Measurements from ENCODE around the gene PDZD2. TPM values are rescaled to one million over a fixed set of nuclear protein-coding genes. Genes with fewer than 3 reads are reported as not detected.

The PDZD2 gene
- total and polyA plus RNA-seq, 8 donors = 16.2 to 49.8 (median 20.4) TPM

DNA sequence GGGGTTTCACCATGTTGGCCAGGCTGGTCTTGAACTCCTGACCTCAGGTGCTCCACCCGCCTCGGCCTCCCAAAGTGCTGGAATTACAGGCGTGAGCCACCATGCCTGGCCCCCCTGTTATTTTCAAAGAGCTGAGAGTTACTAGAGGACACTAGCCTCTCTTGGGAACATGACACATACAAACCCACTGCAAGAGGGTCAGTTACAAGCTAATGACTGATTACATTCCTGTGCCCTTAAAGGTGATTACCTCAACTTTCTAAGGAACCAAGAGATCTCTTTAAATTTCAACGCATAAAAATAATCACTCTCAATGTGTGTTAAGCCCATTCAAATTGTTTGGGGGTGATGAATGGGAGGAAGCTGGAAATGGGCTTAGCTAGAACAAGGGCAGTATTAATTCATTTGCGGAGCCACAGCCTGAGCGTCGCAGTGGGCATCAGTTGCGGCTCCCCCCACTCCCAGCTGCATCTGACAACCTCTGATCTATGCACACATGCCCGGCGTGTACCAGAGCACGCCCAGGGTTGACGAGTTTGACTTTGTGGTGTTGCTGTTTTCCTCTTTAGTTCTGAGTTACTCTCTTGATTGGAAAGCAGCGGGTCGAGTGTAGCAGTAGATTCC lies 388.3 kb downstream of the PDZD2 start:
- DNase-seq (no peak), ATAC-seq (no peak)
- Histone ChIP-seq H3K27ac (peak overlapping the region in 1 of 2 donors; percentile 67), H3K4me1 (peaks cover 5 to 49% of the 10 kb centered on the region in 2 donors), H3K4me3 (no peak overlapping the region), H3K27me3 (no peaks in the 10 kb centered on the region), H3K9me3 (no peaks in the 10 kb centered on the region), H3K36me3 (no peaks in the 10 kb centered on the region)
- TF ChIP-seq CTCF (IDR thresholded peaks at IDR 0.05) = no peak
- intact Hi-C loops (cut with DNase I) = no loop called here

GRCh38 chr5:32027717-32028458 lies 389.0 kb downstream of the PDZD2 start:
- peak overlapping the region; percentile 42 to 67 for H3K27ac ChIP-seq
- ATAC-seq (peak; percentile 93), DNase-seq (peak in 3 of 4 donors; percentile 53 to 93 (median 86))
- no peak for TF ChIP-seq CTCF (IDR thresholded peaks at IDR 0.05)
- intact Hi-C loops (cut with DNase I) = no loop called here
- H3K27me3 ChIP-seq = no peaks in the 10 kb centered on the region
- no peak overlapping the region for H3K4me3 ChIP-seq
- peaks cover 5 to 51% of the 10 kb centered on the region in 2 donors for H3K4me1 ChIP-seq
- H3K36me3 ChIP-seq = no peaks in the 10 kb centered on the region
- H3K9me3 ChIP-seq = no peaks in the 10 kb centered on the region

GRCh38 chr5:32029261-32029660 lies 390.3 kb downstream of the PDZD2 start:
- intact Hi-C loops (cut with DNase I) = no loop called here
- H3K4me3 ChIP-seq = no peak overlapping the region
- no peak for TF ChIP-seq CTCF (IDR thresholded peaks at IDR 0.05)
- no peak overlapping the region for H3K27ac ChIP-seq
- DNase-seq (no peak), ATAC-seq (no peak)
- no peaks in the 10 kb centered on the region for H3K36me3 ChIP-seq
- H3K27me3 ChIP-seq = no peaks in the 10 kb centered on the region
- H3K9me3 ChIP-seq = no peaks in the 10 kb centered on the region
- peaks cover 5 to 53% of the 10 kb centered on the region in 2 donors for H3K4me1 ChIP-seq

DNA sequence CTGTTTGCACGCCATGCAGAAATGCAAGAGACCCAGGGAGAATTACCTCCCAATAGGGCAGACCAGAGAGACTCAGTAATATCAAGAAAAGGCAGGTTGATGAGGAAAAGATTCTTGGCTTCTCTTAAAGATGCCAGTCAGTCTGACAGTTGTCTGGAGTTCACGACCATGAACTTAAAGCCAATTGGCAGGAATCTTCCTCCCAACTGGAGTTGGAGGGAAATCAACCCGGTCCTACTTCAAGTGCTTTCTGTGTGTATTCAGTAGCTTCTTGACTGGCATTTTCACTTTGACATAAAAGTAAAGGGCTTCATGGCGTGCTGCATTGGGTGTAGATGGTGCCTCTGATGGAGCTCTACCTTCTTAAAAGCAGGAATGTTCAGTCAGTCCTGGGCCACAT lies 390.9 kb downstream of the PDZD2 start:
- intact Hi-C loops (cut with DNase I) = no loop called here
- Histone ChIP-seq H3K27ac (no peak overlapping the region), H3K9me3 (no peaks in the 10 kb centered on the region), H3K4me1 (peaks cover 5 to 53% of the 10 kb centered on the region in 2 donors), H3K27me3 (no peaks in the 10 kb centered on the region), H3K36me3 (no peaks in the 10 kb centered on the region), H3K4me3 (no peak overlapping the region)
- no peak for TF ChIP-seq CTCF (IDR thresholded peaks at IDR 0.05)
- ATAC-seq = no peak
- no peak for DNase-seq

- TF ChIP-seq CTCF (IDR thresholded peaks at IDR 0.05) = no peak
- Histone ChIP-seq H3K27me3 (no peaks in the 10 kb centered on the region), H3K36me3 (no peaks in the 10 kb centered on the region), H3K9me3 (no peaks in the 10 kb centered on the region), H3K4me1 (peaks cover 5 to 53% of the 10 kb centered on the region in 2 donors), H3K27ac (no peak overlapping the region), H3K4me3 (no peak overlapping the region)
- intact Hi-C loops (cut with DNase I) = no loop called here
- DNase-seq (no peak), ATAC-seq (no peak)
Observed at GRCh38 chr5:32030222-32030621, 391.3 kb downstream of the PDZD2 start.

Data from left lung (tissue), 10 donors.